RPMI8226 (cell line): Measurements from ENCODE around the gene PPFIA1.

Experiments
- DNase-seq: peaks from one replicate; pipeline ENCODE4 v3.0.0-alpha.2; 2015

PPFIA1 gene

GRCh38 chr11:70270104-70270876 is at the start of gene PPFIA1:
Gene PPFIA1, plus strand, starts transcription at chr11:70270690. Its CDS starts 1,483 bp downstream, at chr11:70272173.
- peak; percentile 100 for DNase-seq

GRCh38 chr11:70220920-70221319 is 49.6 kb upstream of the PPFIA1 start:
- no peak for DNase-seq

GRCh38 chr11:70225681-70226177 is 44.8 kb upstream of the PPFIA1 start:
- no peak for DNase-seq

GRCh38 chr11:70226183-70226582 is 44.3 kb upstream of the PPFIA1 start:
- DNase-seq: no peak

GRCh38 chr11:70226967-70227366 is 43.5 kb upstream of the PPFIA1 start:
- DNase-seq: no peak

- DNase-seq: no peak
Observed at GRCh38 chr11:70229737-70230136, 40.8 kb upstream of the PPFIA1 start.

GRCh38 chr11:70230151-70230839 is 40.2 kb upstream of the PPFIA1 start:
- DNase-seq: no peak

GRCh38 chr11:70230840-70231710 is 39.4 kb upstream of the PPFIA1 start:
- DNase-seq: no peak

GRCh38 chr11:70233034-70233433 is 37.5 kb upstream of the PPFIA1 start:
- DNase-seq: no peak

GRCh38 chr11:70233511-70233934 is 37.0 kb upstream of the PPFIA1 start:
- peak; percentile 57 for DNase-seq

GRCh38 chr11:70233962-70234361 is 36.5 kb upstream of the PPFIA1 start:
- DNase-seq: no peak

GRCh38 chr11:70240337-70240736 is 30.2 kb upstream of the PPFIA1 start:
- no peak for DNase-seq

- no peak for DNase-seq
Observed at GRCh38 chr11:70241709-70242108, 28.8 kb upstream of the PPFIA1 start.

GRCh38 chr11:70242885-70243284 is 27.6 kb upstream of the PPFIA1 start:
- no peak for DNase-seq

- DNase-seq: no peak
Observed at GRCh38 chr11:70243912-70244652, 26.4 kb upstream of the PPFIA1 start.

GRCh38 chr11:70244698-70245097 is 25.8 kb upstream of the PPFIA1 start:
- no peak for DNase-seq

- DNase-seq: no peak
Observed at GRCh38 chr11:70246196-70246595, 24.3 kb upstream of the PPFIA1 start.

GRCh38 chr11:70247042-70247709 is 23.3 kb upstream of the PPFIA1 start:
- no peak for DNase-seq

- no peak for DNase-seq
Observed at GRCh38 chr11:70247710-70248072, 22.8 kb upstream of the PPFIA1 start.

- no peak for DNase-seq
Observed at GRCh38 chr11:70250876-70251658, 19.4 kb upstream of the PPFIA1 start.
